Activated CD8-positive, alpha-beta T cell treated with anti-CD3 and anti-CD28 coated beads for 36 hours (primary cell): Measurements from ENCODE around the gene PDE1C. TPM values are rescaled to one million over a fixed set of nuclear protein-coding genes. Genes with fewer than 3 reads are reported as not detected.

Experiments
- ATAC-seq: fragments of 200-7000 bp; cut with Tn5 transposase; one replicate; pipeline ENCODE4 v1.10.0; 2021; ENCODE audit warnings: mild to moderate bottlenecking, moderate library complexity
- CTCF ChIA-PET: fragments of 350-600 bp; sonication (Branson Sonifier 250); formaldehyde crosslinking; loops from one replicate; lab custom pipeline; 2021; ENCODE audit warnings: antibody characterized with exemption; lab: Charles Lee
- POLR2A ChIA-PET: fragments of 350-600 bp; sonication (Branson Sonifier 250); formaldehyde crosslinking; loops from one replicate; lab custom pipeline; 2021; ENCODE audit warnings: antibody characterized with exemption; lab: Charles Lee
- DNase-seq: peaks from one replicate; pipeline ENCODE4 v3.0.0-alpha.2; 2020
- H3K27ac Mint-ChIP-seq: one replicate; pipeline ENCODE4 v1.8.0; 2021; ENCODE audit warnings: mild to moderate bottlenecking, mixed read lengths
- H3K27me3 Mint-ChIP-seq: one replicate; pipeline ENCODE4 v1.8.0; 2021; ENCODE audit warnings: mixed read lengths
- H3K36me3 Mint-ChIP-seq: one replicate; pipeline ENCODE4 v1.8.0; 2021; ENCODE audit warnings: low read depth, mixed read lengths
- H3K4me1 Mint-ChIP-seq: one replicate; pipeline ENCODE4 v1.8.0; 2021; ENCODE audit warnings: low read depth, mixed read lengths
- H3K4me3 Mint-ChIP-seq: one replicate; pipeline ENCODE4 v1.8.0; 2021; ENCODE audit warnings: mild to moderate bottlenecking, moderate library complexity, mixed read lengths
- H3K9me3 Mint-ChIP-seq: one replicate; pipeline ENCODE4 v1.8.0; 2021; ENCODE audit warnings: mixed read lengths
- CTCF ChIP-seq: fragments of 200-600 bp; IDR thresholded peaks from one replicate; pipeline ENCODE4 v1.8.0; 2022; ENCODE audit warnings: antibody characterized with exemption, mild to moderate bottlenecking
- intact Hi-C: fragments of 100-400 bp; cut with micrococcal nuclease; formaldehyde crosslinking; loops from one replicate; pipeline ENCODE4 v1.10.0; 2022
- total RNA-seq, 2 experiments: library from RNA; stranded (reverse); gene quantifications; one replicate each; pipeline ENCODE4 v1.2.3, GENCODE V29; 2021

The PDE1C gene
- total RNA-seq, 2 experiments from 2014 or later: not detected

GRCh38 chr7:31887006-31887405, 183.2 kb downstream of the PDE1C start:
- ChIA-PET POLR2A (no interaction called here), CTCF (no interaction called here)
- peaks cover 10% of the 10 kb centered on the region for H3K9me3 Mint-ChIP-seq

GRCh38 chr7:31885171-31885570, 185.0 kb downstream of the PDE1C start:
- no peaks in the 10 kb centered on the region for H3K27me3 Mint-ChIP-seq
- ATAC-seq (no peak), DNase-seq (no peak)
- H3K9me3 Mint-ChIP-seq: peaks cover 10% of the 10 kb centered on the region
- no peaks in the 10 kb centered on the region for H3K4me1 Mint-ChIP-seq
- no peak overlapping the region for H3K27ac Mint-ChIP-seq
- no peak overlapping the region for H3K4me3 Mint-ChIP-seq
- POLR2A ChIA-PET: no interaction called here
- H3K36me3 Mint-ChIP-seq: no peaks in the 10 kb centered on the region
- intact Hi-C loops: no loop called here
- CTCF ChIA-PET: no interaction called here
- no peak for TF ChIP-seq CTCF

More at GRCh38 chr7:31887006-31887405, 183.2 kb downstream of the PDE1C start:
- ATAC-seq (no peak), DNase-seq (no peak)
- Mint-ChIP-seq H3K36me3 (no peaks in the 10 kb centered on the region), H3K27ac (no peak overlapping the region), H3K27me3 (no peaks in the 10 kb centered on the region), H3K4me3 (no peak overlapping the region), H3K4me1 (no peaks in the 10 kb centered on the region)
- TF ChIP-seq CTCF: no peak
- intact Hi-C loops: no loop called here

GRCh38 chr7:31883761-31884164, 186.4 kb downstream of the PDE1C start:
- TF ChIP-seq CTCF: no peak
- ATAC-seq: no peak
- CTCF ChIA-PET: no interaction called here

GRCh38 chr7:31882187-31882586, 188.0 kb downstream of the PDE1C start:
- Mint-ChIP-seq H3K4me1 (no peaks in the 10 kb centered on the region), H3K27me3 (no peaks in the 10 kb centered on the region), H3K9me3 (peaks cover 12% of the 10 kb centered on the region), H3K4me3 (no peak overlapping the region), H3K36me3 (no peaks in the 10 kb centered on the region), H3K27ac (no peak overlapping the region)
- POLR2A ChIA-PET: no interaction called here
- CTCF ChIA-PET: interaction anchor here (1.1 to 1.6 kb wide), 2 partner anchors 11 to 328 kb away, joined by 3 to 4 read pairs; no protein-coding TSS in a partner anchor
- intact Hi-C loops: no loop called here
- DNase-seq: no peak
- no peak for ATAC-seq
- no peak for TF ChIP-seq CTCF

More at GRCh38 chr7:31883761-31884164, 186.4 kb downstream of the PDE1C start:
- no peak for DNase-seq
- no peaks in the 10 kb centered on the region for H3K36me3 Mint-ChIP-seq
- no peak overlapping the region for H3K27ac Mint-ChIP-seq
- H3K27me3 Mint-ChIP-seq: no peaks in the 10 kb centered on the region
- H3K4me3 Mint-ChIP-seq: no peak overlapping the region
- peaks cover 10% of the 10 kb centered on the region for H3K9me3 Mint-ChIP-seq
- intact Hi-C loops: no loop called here
- POLR2A ChIA-PET: no interaction called here
- H3K4me1 Mint-ChIP-seq: no peaks in the 10 kb centered on the region

GRCh38 chr7:31878875-31879274, 191.3 kb downstream of the PDE1C start:
- intact Hi-C loops: no loop called here
- CTCF ChIA-PET: no interaction called here

More at GRCh38 chr7:31878875-31879274, 191.3 kb downstream of the PDE1C start:
- no peaks in the 10 kb centered on the region for H3K27me3 Mint-ChIP-seq
- ATAC-seq (no peak), DNase-seq (no peak)
- H3K4me1 Mint-ChIP-seq: no peaks in the 10 kb centered on the region
- peaks cover 2% of the 10 kb centered on the region for H3K9me3 Mint-ChIP-seq
- H3K27ac Mint-ChIP-seq: no peak overlapping the region
- no peak for TF ChIP-seq CTCF
- POLR2A ChIA-PET: no interaction called here
- no peaks in the 10 kb centered on the region for H3K36me3 Mint-ChIP-seq
- no peak overlapping the region for H3K4me3 Mint-ChIP-seq
